ENCODE results near the gene TCERG1L.
A peak's percentile ranks its signal among the peaks of the same experiment; 100 is the strongest.

Gene TCERG1L

GRCh38 chr10:131068760-131069159 lies 242.8 kb downstream of the TCERG1L start:
- no peak for TF ChIP-seq CTCF (IDR thresholded peaks at IDR 0.05)
- no peak overlapping the region for H3K27ac ChIP-seq
- intact Hi-C loops (cut with DNase I; ENCODE audit: low total_unique reads), result no loop called here
- H3K9me3 ChIP-seq, result no peaks in the 10 kb centered on the region
- DNase-seq, result peak in 1 of 2 donors; percentile 5
- no peaks in the 10 kb centered on the region for H3K36me3 ChIP-seq
- H3K4me3 ChIP-seq, result no peak overlapping the region
- no peaks in the 10 kb centered on the region for H3K27me3 ChIP-seq
- no peaks in the 10 kb centered on the region for H3K4me1 ChIP-seq

- DNase-seq, result peak in 1 of 2 donors; percentile 9
- intact Hi-C loops (cut with DNase I; ENCODE audit: low total_unique reads), result no loop called here
- Histone ChIP-seq H3K27ac (no peak overlapping the region), H3K9me3 (no peaks in the 10 kb centered on the region), H3K4me3 (no peak overlapping the region), H3K27me3 (peaks cover 0 to under 1% of the 10 kb centered on the region in 2 donors), H3K4me1 (no peaks in the 10 kb centered on the region), H3K36me3 (no peaks in the 10 kb centered on the region)
- TF ChIP-seq CTCF (IDR thresholded peaks at IDR 0.05), result no peak
Observed at GRCh38 chr10:131068311-131068710, 243.2 kb downstream of the TCERG1L start.

- DNase-seq, result peak in 1 of 2 donors; percentile 2
- intact Hi-C loops (cut with DNase I; ENCODE audit: low total_unique reads), result no loop called here
Observed at GRCh38 chr10:131067690-131068089, 243.8 kb downstream of the TCERG1L start.

GRCh38 chr10:131065673-131066305 lies 245.7 kb downstream of the TCERG1L start:
- Histone ChIP-seq H3K27me3 (peaks cover 0 to 10% of the 10 kb centered on the region in 2 donors), H3K4me3 (no peak overlapping the region), H3K4me1 (no peaks in the 10 kb centered on the region), H3K9me3 (no peaks in the 10 kb centered on the region), H3K27ac (no peak overlapping the region), H3K36me3 (no peaks in the 10 kb centered on the region)
- DNase-seq, result peak in 1 of 2 donors; percentile 12
- no peak for TF ChIP-seq CTCF (IDR thresholded peaks at IDR 0.05)
- intact Hi-C loops (cut with DNase I; ENCODE audit: low total_unique reads), result no loop called here

More at GRCh38 chr10:131067690-131068089, 243.8 kb downstream of the TCERG1L start:
- peaks cover 0 to 6% of the 10 kb centered on the region in 2 donors for H3K27me3 ChIP-seq
- no peaks in the 10 kb centered on the region for H3K36me3 ChIP-seq
- no peaks in the 10 kb centered on the region for H3K9me3 ChIP-seq
- H3K4me1 ChIP-seq, result no peaks in the 10 kb centered on the region
- no peak overlapping the region for H3K27ac ChIP-seq
- no peak overlapping the region for H3K4me3 ChIP-seq
- TF ChIP-seq CTCF (IDR thresholded peaks at IDR 0.05), result no peak

- intact Hi-C loops (cut with DNase I; ENCODE audit: low total_unique reads), result no loop called here
- Histone ChIP-seq H3K27me3 (peaks cover 0 to 10% of the 10 kb centered on the region in 2 donors), H3K36me3 (no peaks in the 10 kb centered on the region), H3K4me1 (no peaks in the 10 kb centered on the region), H3K27ac (no peak overlapping the region), H3K4me3 (no peak overlapping the region), H3K9me3 (peaks cover 0 to 11% (median 9%) of the 10 kb centered on the region in 3 donors)
- TF ChIP-seq CTCF (IDR thresholded peaks at IDR 0.05), result no peak
- DNase-seq, result no peak
Observed at GRCh38 chr10:131063311-131063710, 248.2 kb downstream of the TCERG1L start.
